ENCODE data around the gene IGLL1. TPM values are rescaled to one million over a fixed set of nuclear protein-coding genes. Genes with fewer than 3 reads are reported as not detected.

The IGLL1 gene
- total RNA-seq, 2 experiments from 2014 or later = not detected

- H2AFZ ChIP-seq (ENCODE audit: low read length) = no peak overlapping the region
- no peak overlapping the region for H3K4me2 ChIP-seq (ENCODE audit: low read length)
- ChIA-PET CTCF (ENCODE audit: unreplicated experiment) (interaction anchor here (0.6 kb wide), 1 partner anchor 258 kb away, joined by 4 read pairs; no protein-coding TSS in a partner anchor), POLR2A (no interaction called here)
- H3K79me2 ChIP-seq (ENCODE audit: insufficient read depth, low read depth, low read length) = no peaks in the 10 kb centered on the region
- TF ChIP-seq CTCF (conservative IDR thresholded peaks at IDR 0.05; ENCODE audit: low read length) (no peak), EZH2phosphoT487 (IDR thresholded peaks at IDR 0.05; ENCODE audit: borderline replicate concordance, low read depth, low read length) (no peak)
- no peak overlapping the region for H3K4me3 ChIP-seq (ENCODE audit: low read depth, low read length, poor library complexity, severe bottlenecking)
- no TSS peak for BruUV-seq (replicated peaks)
- H3K9me2 ChIP-seq (ENCODE audit: insufficient read depth, low read length) = no peaks in the 10 kb centered on the region
- H3K36me3 ChIP-seq (ENCODE audit: insufficient read depth, low read length) = no peaks in the 10 kb centered on the region
- no peaks in the 10 kb centered on the region for H4K20me1 ChIP-seq (ENCODE audit: insufficient read depth, low read length)
- intact Hi-C loops (cut with micrococcal nuclease; ENCODE audit: unreplicated experiment) = loop anchor here (1.0 to 5.0 kb wide), 2 partner anchors 51 to 190 kb away; no protein-coding TSS in a partner anchor
- no peaks in the 10 kb centered on the region for H3K9me3 ChIP-seq (ENCODE audit: low read length)
- no peak overlapping the region for H3K27ac ChIP-seq (ENCODE audit: low read depth, low read length, poor library complexity, severe bottlenecking)
- DNase-seq (ENCODE audit: low spot score) = no peak
- H3K4me1 ChIP-seq (ENCODE audit: insufficient read depth, low read length, poor library complexity, severe bottlenecking) = no peaks in the 10 kb centered on the region
Observed at GRCh38 chr22:23591846-23592245, 11.8 kb upstream of the IGLL1 start.

- intact Hi-C loops (cut with micrococcal nuclease; ENCODE audit: unreplicated experiment) = loop anchor here (1.0 to 5.0 kb wide), 2 partner anchors 50 to 189 kb away; no protein-coding TSS in a partner anchor
Observed at GRCh38 chr22:23591201-23591791, 11.2 kb upstream of the IGLL1 start.

More at GRCh38 chr22:23591201-23591791, 11.2 kb upstream of the IGLL1 start:
- Histone ChIP-seq H3K4me2 (ENCODE audit: low read length) (no peak overlapping the region), H3K4me1 (ENCODE audit: insufficient read depth, low read length, poor library complexity, severe bottlenecking) (no peaks in the 10 kb centered on the region), H3K36me3 (ENCODE audit: insufficient read depth, low read length) (no peaks in the 10 kb centered on the region), H3K27ac (ENCODE audit: low read depth, low read length, poor library complexity, severe bottlenecking) (no peak overlapping the region), H3K9me3 (ENCODE audit: low read length) (no peaks in the 10 kb centered on the region), H3K9me2 (ENCODE audit: insufficient read depth, low read length) (no peaks in the 10 kb centered on the region), H2AFZ (ENCODE audit: low read length) (no peak overlapping the region), H3K4me3 (ENCODE audit: low read depth, low read length, poor library complexity, severe bottlenecking) (no peak overlapping the region), H3K79me2 (ENCODE audit: insufficient read depth, low read depth, low read length) (no peaks in the 10 kb centered on the region), H4K20me1 (ENCODE audit: insufficient read depth, low read length) (no peaks in the 10 kb centered on the region)
- no TSS peak for BruUV-seq (replicated peaks)
- TF ChIP-seq CTCF (conservative IDR thresholded peaks at IDR 0.05; ENCODE audit: low read length) (peak; percentile 93), EZH2phosphoT487 (IDR thresholded peaks at IDR 0.05; ENCODE audit: borderline replicate concordance, low read depth, low read length) (no peak)
- ChIA-PET POLR2A (no interaction called here), CTCF (ENCODE audit: unreplicated experiment) (interaction anchor here (0.6 kb wide), 1 partner anchor 259 kb away, joined by 4 read pairs; no protein-coding TSS in a partner anchor)
- peak; percentile 66 for DNase-seq (ENCODE audit: low spot score)
